Stimulated activated CD4-positive, alpha-beta T cell treated with anti-CD3 and anti-CD28 coated beads, Interleukin-4, amount 100 ng/mL, for 48 hours (primary cell): ENCODE measurements around the gene HIVEP1.
"Not testable (repeated sequence)": the region's sequence is repeated elsewhere in the genome, so short reads cannot be mapped to it uniquely, and the experiment has no call there.

Experiments used
- DNase-seq, 2 donors: peaks; one replicate each; pipeline ENCODE4 v3.0.0-alpha.2; 2020; ENCODE audit warnings: low read depth in 2 of 2

The HIVEP1 gene

GRCh38 chr6:12084681-12085080, 72.6 kb downstream of the HIVEP1 start:
- no peak for DNase-seq

GRCh38 chr6:12088531-12088930, 76.4 kb downstream of the HIVEP1 start:
- no peak for DNase-seq

DNA sequence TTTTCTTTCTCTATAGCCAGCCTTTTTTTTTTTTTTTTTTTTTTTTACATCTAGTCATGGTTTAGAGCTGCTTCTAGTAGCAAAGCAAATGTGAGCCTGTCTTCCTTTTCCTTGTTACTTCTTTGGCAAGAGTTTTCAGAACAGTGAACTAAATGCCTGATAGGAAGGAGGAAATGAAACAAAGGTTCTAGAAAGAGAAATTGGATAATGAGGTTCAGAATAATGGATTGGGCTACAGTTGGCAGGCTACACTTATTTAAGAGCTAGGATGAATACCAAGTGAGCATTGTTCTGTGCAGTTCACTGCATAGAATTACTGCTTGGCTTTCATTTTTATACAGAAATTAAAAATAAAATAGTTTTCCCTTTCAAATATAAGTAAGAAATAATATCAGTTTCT, 78.6 kb downstream of the HIVEP1 start:
- no peak for DNase-seq

DNA sequence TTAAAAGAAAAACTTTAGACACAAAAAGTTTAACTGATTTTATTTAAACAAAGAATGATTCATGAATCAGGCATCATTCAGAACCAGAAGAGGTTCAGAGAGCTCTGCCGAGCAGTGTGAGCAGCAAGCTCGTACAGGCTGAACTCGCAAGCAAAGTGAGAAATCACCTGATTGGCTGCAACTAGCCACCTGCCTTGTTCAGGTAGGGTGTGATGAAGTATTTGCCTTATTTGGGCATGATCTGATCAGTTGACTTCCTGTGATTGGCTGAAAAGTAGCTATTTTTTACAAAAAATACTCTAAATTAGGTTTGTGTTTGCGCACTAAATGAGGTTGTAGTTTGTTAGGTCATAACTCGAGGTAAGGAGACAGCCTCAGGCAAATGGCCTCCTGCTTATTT, 80.7 kb downstream of the HIVEP1 start:
- DNase-seq: no peak

GRCh38 chr6:12094689-12095088, 82.6 kb downstream of the HIVEP1 start:
- no peak for DNase-seq

DNA sequence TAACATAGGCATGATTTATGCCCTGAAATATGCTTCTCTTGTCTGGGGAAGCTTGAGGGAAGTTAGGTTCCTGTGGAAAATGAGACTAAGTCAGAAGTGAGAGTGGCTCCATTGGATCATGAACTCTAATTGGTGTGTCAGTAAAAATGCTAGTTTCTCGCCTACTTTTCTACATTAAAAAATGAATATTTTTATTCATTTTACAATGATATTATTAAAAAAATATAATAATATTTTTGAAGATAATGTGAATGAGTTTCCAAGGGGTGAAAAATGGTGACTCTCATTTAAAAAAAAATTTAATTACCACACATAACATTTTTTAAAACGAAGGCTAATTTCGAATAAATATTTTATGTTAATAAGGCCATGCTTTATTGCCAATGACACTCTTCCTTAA, 84.2 kb downstream of the HIVEP1 start:
- DNase-seq: no peak

DNA sequence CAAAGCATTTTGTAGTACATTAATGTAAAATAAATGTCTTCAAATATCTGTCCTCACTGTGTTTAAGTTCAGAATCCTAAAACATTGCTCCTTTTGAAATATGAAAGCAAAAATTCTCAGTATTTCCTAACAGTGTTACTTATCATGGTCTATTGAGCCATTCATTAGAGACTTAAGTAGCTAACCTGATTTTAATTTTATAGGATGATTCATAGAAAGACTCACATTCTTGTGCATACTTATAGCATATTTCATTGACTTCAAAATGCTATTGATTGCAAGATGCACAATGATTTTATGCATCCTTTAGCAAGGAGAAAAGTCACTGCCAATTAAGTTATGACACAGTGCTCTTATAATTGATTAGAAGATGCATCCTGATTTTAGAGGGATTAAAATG, 85.7 kb downstream of the HIVEP1 start:
- DNase-seq: no peak

- DNase-seq: no peak
Measured at GRCh38 chr6:12099623-12100338, 87.7 kb downstream of the HIVEP1 start.

DNA sequence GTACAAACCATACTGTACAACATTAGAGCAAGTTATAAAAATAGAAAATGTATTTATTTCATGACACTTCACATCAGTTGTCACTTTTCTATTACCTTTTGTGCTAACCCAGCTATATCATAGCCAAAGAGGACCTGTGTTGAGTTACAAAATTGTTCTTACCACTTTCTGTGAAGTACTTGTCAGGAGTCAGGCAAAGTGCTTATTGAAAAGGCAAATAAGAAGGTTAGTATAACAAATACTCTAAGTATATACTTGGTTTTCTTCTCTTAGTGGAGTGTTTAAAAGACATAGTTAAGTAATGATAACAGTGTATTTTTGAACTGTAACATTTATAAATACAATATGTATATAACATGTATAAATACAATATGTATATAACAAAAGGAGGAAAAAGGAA, 88.9 kb downstream of the HIVEP1 start:
- DNase-seq: no peak

- no peak for DNase-seq
Measured at GRCh38 chr6:12101653-12102312, 89.7 kb downstream of the HIVEP1 start.

DNA sequence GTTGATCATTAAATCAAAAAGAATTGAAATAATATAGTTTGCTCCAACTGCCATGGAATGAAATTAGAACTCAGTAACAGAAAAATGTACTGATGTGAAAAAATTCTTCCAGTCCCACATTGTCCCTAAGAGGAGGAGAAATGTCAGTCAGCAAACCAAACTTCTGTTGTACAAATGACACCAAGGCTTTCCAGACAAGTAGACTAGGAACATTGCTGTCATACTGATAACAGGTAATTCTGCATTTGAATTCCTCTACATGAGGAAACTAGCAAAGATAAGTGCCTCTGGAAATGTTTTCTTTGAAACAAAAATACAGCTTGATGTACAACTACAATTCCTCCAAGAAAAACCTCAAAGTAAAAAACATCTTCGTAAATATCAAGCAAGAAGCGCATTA, 90.2 kb downstream of the HIVEP1 start:
- no peak for DNase-seq

DNA sequence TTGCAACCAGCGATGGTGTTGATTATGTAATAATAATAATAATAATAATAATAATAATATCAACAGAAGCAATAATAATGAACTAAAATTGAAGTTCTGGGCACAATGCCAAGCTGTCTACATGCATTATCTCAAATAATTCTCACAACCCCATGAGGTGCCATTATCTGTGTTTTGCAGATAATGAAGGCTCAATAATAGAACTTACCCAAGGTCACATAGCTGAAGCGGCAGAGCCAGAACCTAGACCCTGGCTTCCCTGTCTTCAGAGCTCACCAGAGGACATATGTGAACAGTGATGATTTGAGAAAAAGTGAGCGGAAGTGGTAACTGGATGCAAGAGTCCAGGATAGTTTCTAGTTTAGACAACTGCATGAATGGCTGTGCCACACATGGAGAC, 91.0 kb downstream of the HIVEP1 start:
- no peak for DNase-seq

DNA sequence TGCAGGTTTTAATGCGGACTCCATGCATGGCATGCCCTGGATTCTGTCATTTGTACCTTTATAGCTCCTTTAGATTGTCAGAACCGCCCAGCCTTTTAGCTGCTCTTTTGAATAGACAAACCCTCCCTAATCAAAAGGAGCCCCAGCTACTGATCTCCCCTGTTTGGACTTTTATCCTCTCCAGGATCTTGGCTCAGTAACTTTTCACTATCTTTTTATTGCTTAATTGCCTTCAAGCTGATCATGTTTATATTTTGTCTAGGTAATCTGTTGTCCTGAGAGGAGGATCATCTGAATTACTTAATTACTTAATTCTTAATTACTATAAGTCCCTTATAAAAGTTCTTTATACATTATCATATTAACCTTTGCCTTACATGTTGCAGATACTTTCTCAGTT, 93.2 kb downstream of the HIVEP1 start:
- no peak for DNase-seq

DNA sequence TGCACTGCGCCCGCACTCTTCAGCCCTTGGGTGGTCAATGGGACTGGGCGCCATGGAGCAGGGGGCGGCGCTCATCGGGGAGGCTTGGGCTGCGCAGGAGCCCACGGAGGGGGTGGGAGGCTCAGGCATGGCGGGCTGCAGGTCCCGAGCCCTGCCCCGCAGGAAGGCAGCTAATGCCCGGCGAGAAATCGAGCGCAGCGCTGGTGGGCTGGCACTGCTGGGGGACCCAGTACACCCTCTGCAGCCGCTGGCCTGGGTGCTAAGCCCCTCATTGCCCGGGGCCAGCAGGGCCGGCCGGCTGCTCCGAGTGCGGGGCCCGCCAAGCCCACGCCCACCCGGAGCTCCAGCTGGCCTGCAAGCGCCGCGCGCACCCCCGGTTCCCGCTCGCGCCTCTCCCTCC, 96.3 kb downstream of the HIVEP1 start:
- DNase-seq: not testable (repeated sequence)

GRCh38 chr6:12110523-12111362, 98.6 kb downstream of the HIVEP1 start:
- DNase-seq: no peak

GRCh38 chr6:12111363-12111670, 99.2 kb downstream of the HIVEP1 start:
- DNase-seq: no peak

- no peak for DNase-seq
Measured at GRCh38 chr6:12112540-12113189, 100.6 kb downstream of the HIVEP1 start.

DNA sequence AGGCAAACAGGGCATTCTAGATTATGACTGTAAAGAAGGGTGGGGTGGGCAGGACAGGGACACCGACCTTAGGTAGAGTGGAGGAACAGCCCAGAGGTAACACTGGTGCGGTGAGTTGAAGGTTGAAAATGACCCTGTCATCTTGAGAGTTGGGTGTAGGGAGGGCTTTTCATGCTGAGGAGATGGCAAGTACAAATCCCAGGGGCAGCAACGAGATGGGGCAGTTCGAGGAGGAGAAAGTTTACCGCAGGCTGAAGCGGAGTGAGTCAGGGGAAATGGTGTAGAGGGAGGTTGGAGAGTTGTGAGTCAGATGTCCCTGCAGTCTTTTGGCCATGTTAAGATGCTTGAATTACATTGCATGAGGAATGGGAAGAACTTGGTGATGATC, 101.1 kb downstream of the HIVEP1 start:
- DNase-seq: no peak

- no peak for DNase-seq
Measured at GRCh38 chr6:12114055-12114503, 102.0 kb downstream of the HIVEP1 start.

DNA sequence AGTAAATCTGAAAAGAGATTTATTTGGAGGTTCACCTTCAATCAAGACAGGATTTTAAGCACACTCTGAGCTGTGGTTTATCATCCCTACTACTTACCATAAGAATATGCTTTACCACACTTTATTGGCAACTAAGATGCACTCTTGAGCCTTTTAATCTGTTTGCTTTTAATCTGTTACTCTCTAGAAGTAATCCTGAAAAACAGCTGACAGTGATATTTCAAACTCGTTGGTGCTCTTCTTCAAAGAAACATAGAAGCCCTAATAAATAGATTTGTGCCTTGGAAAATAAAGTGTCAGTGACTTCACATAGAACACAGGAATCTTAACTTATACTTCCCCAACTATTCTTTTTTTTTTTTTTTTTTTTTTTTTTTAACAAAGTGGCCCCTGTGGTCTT, 102.9 kb downstream of the HIVEP1 start:
- no peak for DNase-seq

- DNase-seq: no peak
Measured at GRCh38 chr6:12115492-12115891, 103.4 kb downstream of the HIVEP1 start.

GRCh38 chr6:12116264-12116800, 104.2 kb downstream of the HIVEP1 start:
- DNase-seq: no peak
